ENCODE results near the gene ERICH6B.
"Not testable (repeated sequence)": the region's sequence is repeated elsewhere in the genome, so short reads cannot be mapped to it uniquely, and the experiment has no call there.

The ERICH6B gene

DNA sequence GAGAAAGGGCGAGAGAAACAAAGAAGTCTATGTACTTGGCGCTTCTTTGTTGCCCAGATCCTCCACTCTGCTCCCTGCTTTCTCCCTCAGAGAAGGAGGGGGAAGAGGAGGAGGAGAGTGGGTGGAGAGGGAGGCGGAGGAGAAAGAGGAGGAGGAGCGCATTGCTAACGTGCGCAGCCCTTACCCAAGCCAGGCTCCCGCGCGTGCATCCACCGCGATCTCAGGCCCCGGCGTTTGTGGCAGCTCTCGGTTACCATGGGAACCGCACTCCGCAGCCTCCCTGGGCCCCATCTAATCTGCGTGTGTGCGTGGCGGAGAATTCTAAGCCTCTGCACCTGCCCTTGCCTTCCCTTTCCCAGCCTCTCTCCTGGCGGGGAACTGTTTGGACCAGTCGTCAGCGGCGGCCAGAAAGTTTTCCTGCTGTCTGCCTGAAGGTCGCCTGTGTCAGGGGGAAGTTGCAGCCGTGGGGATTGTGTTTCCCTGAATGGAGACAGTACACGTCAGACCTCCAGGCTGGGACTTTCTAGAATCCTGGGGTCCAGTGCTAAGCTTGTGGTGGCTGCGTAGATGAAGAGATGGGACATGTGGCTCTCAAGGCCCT, at the start of gene ERICH6B:
Gene ERICH6B, minus strand, starts transcription at position 239 of the 601 bp plus-strand sequence. CDS start 18,734 bp downstream, outside the sequence.
- H3K36me3 ChIP-seq = no peaks in the 10 kb centered on the region
- no peak within 1 kb of the TSS for H3K4me2 ChIP-seq
- no peaks in the 10 kb centered on the region for H4K20me1 ChIP-seq
- 0 out of 2 replicates have a peak, but pooled peaks cover 8% of the 10 kb centered on the region for H3K27me3 ChIP-seq
- no peak within 1 kb of the TSS for H3K27ac ChIP-seq
- no peaks in the 10 kb centered on the region for H3K4me1 ChIP-seq
- no peak for TF ChIP-seq Cebpa-rat (IDR thresholded peaks at IDR 0.05)
- H3K9me3 ChIP-seq = 0 out of 2 replicates have a peak, but pooled peaks cover 2% of the 10 kb centered on the region
- H3K9ac ChIP-seq = no peak within 1 kb of the TSS
- no peak within 1 kb of the TSS for H3K4me3 ChIP-seq

- H3K27ac ChIP-seq, H3K27me3 ChIP-seq, H3K4me2 ChIP-seq, H3K36me3 ChIP-seq, H3K4me3 ChIP-seq, H3K4me1 ChIP-seq, H3K9me3 ChIP-seq, H3K9ac ChIP-seq, H4K20me1 ChIP-seq: not testable (repeated sequence)
Observed at GRCh38 chr13:45662903-45663302, 47.4 kb upstream of the ERICH6B start.

DNA sequence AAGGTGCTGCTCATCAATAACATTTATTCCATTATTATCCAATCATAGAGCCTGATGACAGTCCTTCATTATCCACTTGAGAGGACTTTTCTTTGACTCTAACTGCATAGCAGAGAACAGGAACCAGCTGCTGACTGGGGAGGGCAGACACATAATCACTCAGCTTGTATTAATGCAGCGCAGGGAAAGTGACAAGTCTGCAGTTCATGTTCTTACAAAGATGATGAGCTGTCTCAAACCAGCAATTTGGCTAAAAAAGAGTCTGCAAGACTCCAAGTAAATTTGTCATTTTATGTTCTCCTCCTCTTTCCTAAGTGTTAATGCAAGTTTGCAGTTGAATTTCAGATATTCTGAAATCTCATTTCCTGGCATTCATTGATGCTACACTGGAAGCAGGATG, 46.6 kb upstream of the ERICH6B start:
- Histone ChIP-seq H3K36me3 (no peaks in the 10 kb centered on the region), H3K27me3 (no peaks in the 10 kb centered on the region), H3K4me1 (no peaks in the 10 kb centered on the region), H3K4me2 (no peak overlapping the region), H3K4me3 (no peak overlapping the region), H3K27ac (no peak overlapping the region), H3K9me3 (0 out of 2 replicates have a peak, but pooled peaks cover 2% of the 10 kb centered on the region), H3K9ac (no peak overlapping the region), H4K20me1 (no peaks in the 10 kb centered on the region)
- TF ChIP-seq Cebpa-rat (IDR thresholded peaks at IDR 0.05) = no peak

DNA sequence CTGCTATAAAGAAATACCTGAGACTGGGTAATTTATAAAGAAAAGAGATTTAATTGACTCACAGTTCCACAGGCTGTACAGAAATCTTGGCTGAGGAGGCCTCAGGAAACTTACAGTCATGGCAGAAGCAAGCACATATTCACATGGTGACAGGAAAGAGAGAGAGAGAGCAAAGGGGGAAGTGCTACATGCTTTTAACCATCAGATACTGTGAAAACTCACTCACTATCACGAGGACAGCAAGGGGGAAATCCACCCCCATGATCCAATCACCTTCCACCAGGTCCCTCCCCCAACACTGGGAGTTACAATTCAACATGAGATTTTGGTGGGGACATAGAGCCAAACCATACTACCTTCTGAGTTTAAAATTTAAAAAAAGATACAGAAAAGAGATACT, 44.9 kb upstream of the ERICH6B start:
- H3K4me2 ChIP-seq, H3K27ac ChIP-seq: not testable (repeated sequence)

GRCh38 chr13:45659536-45659935, 44.0 kb upstream of the ERICH6B start:
- Histone ChIP-seq H3K9ac (no peak overlapping the region), H3K36me3 (no peaks in the 10 kb centered on the region), H4K20me1 (no peaks in the 10 kb centered on the region), H3K9me3 (no peaks in the 10 kb centered on the region), H3K27me3 (no peaks in the 10 kb centered on the region), H3K4me1 (no peaks in the 10 kb centered on the region), H3K4me2 (no peak overlapping the region), H3K27ac (no peak overlapping the region), H3K4me3 (no peak overlapping the region)
- TF ChIP-seq Cebpa-rat (IDR thresholded peaks at IDR 0.05) = no peak

More for the DNA sequence above, 44.9 kb upstream of the ERICH6B start:
- H3K4me3 ChIP-seq, H3K27me3 ChIP-seq, H3K4me1 ChIP-seq, H3K9ac ChIP-seq, H4K20me1 ChIP-seq, H3K36me3 ChIP-seq, H3K9me3 ChIP-seq: not testable (repeated sequence)

- Histone ChIP-seq H3K9ac (no peak overlapping the region), H3K4me2 (no peak overlapping the region), H3K27ac (no peak overlapping the region), H3K4me1 (no peaks in the 10 kb centered on the region), H3K9me3 (no peaks in the 10 kb centered on the region), H4K20me1 (no peaks in the 10 kb centered on the region), H3K36me3 (no peaks in the 10 kb centered on the region), H3K27me3 (no peaks in the 10 kb centered on the region), H3K4me3 (no peak overlapping the region)
- no peak for TF ChIP-seq Cebpa-rat (IDR thresholded peaks at IDR 0.05)
Observed at GRCh38 chr13:45658586-45659235, 43.2 kb upstream of the ERICH6B start.

DNA sequence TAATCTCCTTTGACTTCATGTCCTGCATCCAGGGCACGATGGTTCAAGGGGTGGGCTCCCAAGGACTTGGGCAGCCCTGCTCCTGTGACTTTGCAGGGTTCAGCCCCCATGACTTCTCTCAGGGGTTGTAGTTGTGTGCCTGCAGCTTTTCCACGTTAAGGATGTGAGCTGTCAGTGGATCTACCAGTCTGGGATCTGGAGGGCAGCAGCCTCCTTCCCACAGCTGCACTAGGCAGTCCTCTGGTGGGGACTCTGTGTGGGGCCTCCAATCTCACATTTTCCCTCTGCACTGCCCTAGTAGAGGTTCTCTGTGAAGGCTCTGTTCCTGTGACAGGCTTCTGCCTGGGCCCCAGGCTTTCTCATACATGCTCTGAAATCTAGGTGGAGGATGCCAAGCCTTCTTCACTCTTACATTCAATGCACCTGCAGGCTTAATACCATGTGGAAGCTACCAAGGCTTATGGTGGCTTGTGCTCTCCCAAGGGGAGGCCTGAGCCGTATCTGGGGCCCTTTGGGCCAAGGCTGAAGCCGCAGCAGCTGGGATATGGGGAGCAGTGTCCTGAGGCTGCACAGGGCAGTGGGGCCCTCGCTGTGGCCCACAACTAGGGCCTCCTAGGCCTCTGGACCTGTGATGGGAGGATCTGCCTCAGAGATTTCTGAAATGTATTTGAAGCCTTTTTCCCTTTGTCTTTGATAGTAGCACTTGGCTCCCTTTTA, 39.3 kb upstream of the ERICH6B start:
- H4K20me1 ChIP-seq = no peaks in the 10 kb centered on the region
- H3K27me3 ChIP-seq = no peaks in the 10 kb centered on the region
- no peaks in the 10 kb centered on the region for H3K4me1 ChIP-seq
- no peak overlapping the region for H3K4me2 ChIP-seq
- H3K27ac ChIP-seq = no peak overlapping the region
- no peak overlapping the region for H3K9ac ChIP-seq
- TF ChIP-seq Cebpa-rat (IDR thresholded peaks at IDR 0.05) = no peak
- H3K9me3 ChIP-seq = no peaks in the 10 kb centered on the region
- no peaks in the 10 kb centered on the region for H3K36me3 ChIP-seq
- H3K4me3 ChIP-seq = no peak overlapping the region

GRCh38 chr13:45645263-45645662, 29.7 kb upstream of the ERICH6B start:
- not testable (repeated sequence) for H4K20me1 ChIP-seq, H3K4me3 ChIP-seq, H3K27ac ChIP-seq, H3K36me3 ChIP-seq, H3K4me2 ChIP-seq, H3K27me3 ChIP-seq, H3K4me1 ChIP-seq, H3K9ac ChIP-seq
- H3K9me3 ChIP-seq = peaks cover 39% of the 10 kb centered on the region

DNA sequence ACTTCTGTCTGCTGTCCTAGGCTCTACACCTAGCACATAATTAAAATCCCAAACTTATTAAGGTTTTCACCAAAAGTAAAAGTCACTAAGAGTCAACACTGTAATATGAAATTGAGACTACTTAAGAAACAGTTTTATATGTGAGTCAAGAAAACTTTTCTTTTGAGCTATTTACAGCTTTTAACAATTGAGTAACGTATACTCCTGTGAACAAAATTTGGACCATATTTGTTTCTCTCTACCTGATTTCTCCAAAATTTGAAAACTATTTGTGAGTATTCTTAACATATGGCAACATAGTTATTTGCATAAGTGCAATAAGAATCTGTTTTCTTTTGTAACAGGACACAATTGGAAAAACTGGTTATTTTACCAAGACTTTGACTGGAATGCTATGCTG, 26.6 kb upstream of the ERICH6B start:
- not testable (repeated sequence) for H3K27me3 ChIP-seq, H4K20me1 ChIP-seq, H3K4me2 ChIP-seq, H3K36me3 ChIP-seq, H3K9ac ChIP-seq, H3K4me1 ChIP-seq, H3K4me3 ChIP-seq, H3K27ac ChIP-seq
- peaks cover 41% of the 10 kb centered on the region for H3K9me3 ChIP-seq

- H3K9ac ChIP-seq, H3K9me3 ChIP-seq, H3K4me2 ChIP-seq, H4K20me1 ChIP-seq, H3K27ac ChIP-seq, H3K4me3 ChIP-seq, H3K27me3 ChIP-seq, H3K4me1 ChIP-seq, H3K36me3 ChIP-seq: not testable (repeated sequence)
Observed at GRCh38 chr13:45635291-45635690, 19.8 kb upstream of the ERICH6B start.
